Measurements from ENCODE around the gene ZSWIM4.

The ZSWIM4 gene

DNA sequence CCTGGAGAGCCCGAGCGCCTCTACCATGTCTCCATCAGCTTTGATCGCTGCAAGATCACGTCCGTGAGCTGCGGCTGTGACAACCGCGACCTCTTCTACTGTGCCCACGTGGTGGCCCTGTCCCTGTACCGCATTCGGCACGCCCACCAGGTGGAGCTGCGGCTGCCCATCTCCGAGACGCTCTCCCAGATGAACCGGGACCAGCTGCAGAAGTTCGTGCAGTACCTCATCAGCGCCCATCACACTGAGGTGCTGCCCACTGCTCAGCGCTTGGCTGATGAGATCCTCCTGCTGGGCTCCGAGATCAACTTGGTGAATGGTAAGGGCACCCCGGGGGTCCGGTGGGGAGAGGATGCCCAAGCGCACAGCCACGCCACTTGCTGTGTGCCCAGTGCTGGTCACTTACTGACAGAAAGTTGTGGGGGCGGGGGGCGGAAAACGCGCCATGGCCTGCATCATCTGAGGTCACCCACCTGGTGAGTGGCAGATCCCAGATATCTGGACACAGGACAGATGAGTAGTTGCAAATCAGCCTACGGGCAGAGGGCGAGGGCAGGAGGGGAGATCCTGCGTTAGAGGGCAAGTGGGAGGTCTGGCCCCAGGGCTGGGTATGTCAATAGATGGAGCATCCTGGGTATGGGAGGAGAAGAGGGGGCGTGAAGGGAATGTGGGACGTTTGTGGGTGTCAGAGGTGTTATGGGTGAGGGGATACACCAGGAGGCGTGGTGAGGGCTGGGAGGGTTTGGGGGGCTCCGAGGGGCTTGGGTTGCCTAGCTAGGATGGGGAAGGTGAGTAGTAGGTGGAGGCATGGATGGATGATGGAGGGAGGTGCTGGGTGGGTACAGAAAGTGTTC is 9.8 kb downstream of the ZSWIM4 start:
- POLR2A ChIA-PET (ENCODE audit: low non-redundant PET), result no interaction called here
- peak overlapping the region; percentile 70 for H3K27ac ChIP-seq
- CTCF ChIA-PET, result interaction anchor here (0.5 kb wide), 1 partner anchor 79 kb away, joined by 3 read pairs; no protein-coding TSS in a partner anchor
- TF ChIP-seq, protein P1, sequence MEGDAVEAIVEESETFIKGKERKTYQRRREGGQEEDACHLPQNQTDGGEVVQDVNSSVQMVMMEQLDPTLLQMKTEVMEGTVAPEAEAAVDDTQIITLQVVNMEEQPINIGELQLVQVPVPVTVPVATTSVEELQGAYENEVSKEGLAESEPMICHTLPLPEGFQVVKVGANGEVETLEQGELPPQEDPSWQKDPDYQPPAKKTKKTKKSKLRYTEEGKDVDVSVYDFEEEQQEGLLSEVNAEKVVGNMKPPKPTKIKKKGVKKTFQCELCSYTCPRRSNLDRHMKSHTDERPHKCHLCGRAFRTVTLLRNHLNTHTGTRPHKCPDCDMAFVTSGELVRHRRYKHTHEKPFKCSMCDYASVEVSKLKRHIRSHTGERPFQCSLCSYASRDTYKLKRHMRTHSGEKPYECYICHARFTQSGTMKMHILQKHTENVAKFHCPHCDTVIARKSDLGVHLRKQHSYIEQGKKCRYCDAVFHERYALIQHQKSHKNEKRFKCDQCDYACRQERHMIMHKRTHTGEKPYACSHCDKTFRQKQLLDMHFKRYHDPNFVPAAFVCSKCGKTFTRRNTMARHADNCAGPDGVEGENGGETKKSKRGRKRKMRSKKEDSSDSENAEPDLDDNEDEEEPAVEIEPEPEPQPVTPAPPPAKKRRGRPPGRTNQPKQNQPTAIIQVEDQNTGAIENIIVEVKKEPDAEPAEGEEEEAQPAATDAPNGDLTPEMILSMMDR (conservative IDR thresholded peaks at IDR 0.05; ENCODE audit: low read depth), result no peak
- DNase-seq (ENCODE audit: low spot score), result no peak

DNA sequence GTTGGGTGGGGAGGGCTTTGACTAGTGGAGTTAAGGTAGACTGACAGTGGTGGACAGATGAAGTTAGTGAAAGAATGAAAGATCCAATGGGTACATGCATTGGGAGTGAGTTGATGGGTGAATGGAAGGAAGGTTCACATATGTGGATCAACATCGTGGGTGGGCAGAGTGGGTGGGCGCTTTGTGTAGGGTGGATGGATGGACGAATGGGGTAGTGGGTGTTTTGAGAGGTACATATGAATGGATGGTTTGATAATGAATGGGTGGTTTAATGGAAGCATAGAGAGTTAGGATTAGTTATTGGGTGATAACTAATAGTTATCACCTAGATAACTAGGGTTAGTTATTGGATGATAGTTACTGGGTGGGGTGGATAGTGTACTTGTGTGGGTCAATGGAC is 11.5 kb downstream of the ZSWIM4 start:
- no peak overlapping the region for H3K27ac ChIP-seq
- TF ChIP-seq, protein P1 (conservative IDR thresholded peaks at IDR 0.05; ENCODE audit: low read depth), result no peak
- ChIA-PET POLR2A (ENCODE audit: low non-redundant PET) (interaction anchor here (1.1 kb wide), 1 partner anchor 29 kb away, joined by 11 read pairs; no protein-coding TSS in a partner anchor), CTCF (interaction anchor here (0.6 kb wide), 1 partner anchor 575 kb away, joined by 4 read pairs; no protein-coding TSS in a partner anchor)
- no peak for DNase-seq (ENCODE audit: low spot score)

DNA sequence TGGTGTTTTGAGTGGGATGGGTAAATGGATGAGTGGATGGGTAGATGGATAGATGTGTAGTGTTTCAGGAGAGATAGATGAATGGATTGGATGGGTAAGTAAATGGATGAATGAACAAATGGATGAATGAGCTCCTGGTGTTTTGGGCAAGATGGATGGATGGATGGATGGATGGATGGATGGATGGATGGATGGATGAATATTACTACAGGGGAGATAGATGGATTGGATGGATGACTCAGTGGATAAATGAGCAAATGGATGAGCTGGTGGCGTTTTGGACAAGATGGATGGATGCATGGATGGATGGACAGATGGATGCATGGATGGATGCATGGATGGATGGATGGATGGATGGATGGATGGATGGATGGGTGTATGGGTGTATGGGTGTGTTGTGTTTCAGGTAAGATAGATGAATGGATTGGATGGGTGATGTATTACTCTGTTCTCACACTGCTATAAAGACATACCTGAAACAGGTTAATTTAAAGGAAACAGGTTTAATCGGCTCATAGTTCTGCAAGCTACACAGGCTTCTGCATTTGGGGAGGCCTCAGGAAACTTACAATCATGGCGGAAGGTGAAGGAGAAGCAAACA is 12.3 kb downstream of the ZSWIM4 start:
- H3K27ac ChIP-seq, result no peak overlapping the region
- DNase-seq (ENCODE audit: low spot score), result no peak
- CTCF ChIA-PET, result interaction anchor here (0.6 kb wide), 1 partner anchor 9 kb away, joined by 3 read pairs; no protein-coding TSS in a partner anchor
- TF ChIP-seq, protein P1 (conservative IDR thresholded peaks at IDR 0.05; ENCODE audit: low read depth), result no peak
- POLR2A ChIA-PET (ENCODE audit: low non-redundant PET), result interaction anchor here (1.1 kb wide), 1 partner anchor 34 kb away, joined by 3 read pairs; no protein-coding TSS in a partner anchor

DNA sequence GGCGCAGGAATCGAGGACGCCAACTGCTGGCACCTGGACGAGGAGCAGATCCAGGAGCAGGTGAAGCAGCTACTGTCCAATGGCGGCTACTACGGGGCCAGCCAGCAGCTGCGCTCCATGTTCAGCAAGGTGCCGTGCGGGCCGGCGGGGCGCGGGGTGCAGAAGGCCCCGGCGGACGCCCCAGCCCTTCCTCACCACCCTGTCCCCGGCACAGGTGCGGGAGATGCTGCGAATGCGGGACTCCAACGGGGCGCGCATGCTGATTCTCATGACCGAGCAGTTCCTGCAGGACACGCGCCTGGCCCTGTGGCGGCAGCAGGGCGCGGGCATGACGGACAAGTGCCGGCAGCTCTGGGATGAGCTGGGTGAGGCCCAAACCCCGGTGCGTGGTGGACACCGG is 13.6 kb downstream of the ZSWIM4 start:
- ChIA-PET CTCF (no interaction called here), POLR2A (ENCODE audit: low non-redundant PET) (interaction anchor here (0.6 kb wide), 1 partner anchor 54 kb away, joined by 4 read pairs; no protein-coding TSS in a partner anchor)

DNA sequence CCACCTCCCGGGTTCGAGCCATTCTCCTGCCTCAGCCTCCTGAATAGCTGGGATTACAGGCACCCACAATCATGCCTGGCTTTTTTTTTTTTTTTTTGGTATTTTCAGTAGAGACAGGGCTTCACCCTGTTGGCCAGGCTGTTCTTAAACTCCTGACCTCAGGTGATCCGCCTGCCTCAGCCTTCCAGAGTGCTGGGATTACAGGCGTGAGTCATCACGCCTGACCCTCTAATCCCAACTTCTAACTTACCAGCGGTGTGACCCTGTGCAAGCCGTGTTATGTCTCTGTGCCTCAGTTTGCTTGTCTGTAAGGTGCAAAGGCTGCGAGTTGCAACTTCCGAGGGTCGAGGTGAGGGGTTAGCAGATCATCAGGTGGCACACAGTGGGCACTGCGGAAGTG is 17.3 kb downstream of the ZSWIM4 start:
- POLR2A ChIA-PET (ENCODE audit: low non-redundant PET), result no interaction called here

More for the DNA sequence above, 13.6 kb downstream of the ZSWIM4 start:
- TF ChIP-seq, protein P1 (conservative IDR thresholded peaks at IDR 0.05; ENCODE audit: low read depth), result no peak
- DNase-seq (ENCODE audit: low spot score), result no peak
- peak overlapping the region; percentile 11; the same call in 1 of the 2 replicates for H3K27ac ChIP-seq

DNA sequence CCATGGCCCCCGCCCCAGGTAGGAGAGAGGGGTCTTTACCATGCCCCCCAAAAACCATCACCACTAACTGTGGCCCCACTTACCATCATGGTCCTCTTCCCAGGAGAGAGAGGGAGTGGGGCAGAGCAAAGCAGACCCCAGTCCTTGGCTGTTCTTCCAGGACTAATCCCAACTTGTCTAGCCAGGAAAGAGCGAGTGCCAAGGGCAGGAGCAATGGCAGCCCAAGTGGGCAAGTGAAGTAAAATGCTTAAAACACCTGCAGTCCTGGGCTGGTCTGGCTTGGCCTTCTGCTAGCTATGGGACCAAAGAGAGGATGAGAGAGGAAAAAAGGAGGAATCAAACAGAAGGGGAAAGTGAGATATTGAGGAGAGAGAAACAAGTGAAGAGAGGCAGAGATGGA is 17.9 kb downstream of the ZSWIM4 start:
- TF ChIP-seq, protein P1 (conservative IDR thresholded peaks at IDR 0.05; ENCODE audit: low read depth), result no peak
- H3K27ac ChIP-seq, result peak overlapping the region; percentile 4; the same call in 1 of the 2 replicates
- no peak for DNase-seq (ENCODE audit: low spot score)
- POLR2A ChIA-PET (ENCODE audit: low non-redundant PET), result no interaction called here
- CTCF ChIA-PET, result interaction anchor here (0.6 kb wide), 1 partner anchor 15 kb away, joined by 3 read pairs; no protein-coding TSS in a partner anchor

More for the DNA sequence above, 17.3 kb downstream of the ZSWIM4 start:
- DNase-seq (ENCODE audit: low spot score), result no peak
- H3K27ac ChIP-seq, result peak overlapping the region; percentile 4; the same call in 1 of the 2 replicates
- CTCF ChIA-PET, result interaction anchor here (0.6 kb wide), 1 partner anchor 27 kb away, joined by 4 read pairs; no protein-coding TSS in a partner anchor
- TF ChIP-seq, protein P1 (conservative IDR thresholded peaks at IDR 0.05; ENCODE audit: low read depth), result no peak

Data from RWPE1 (cell line).